IgD-negative memory B cell (primary cell): ENCODE measurements around the gene HYAL1. TPM values are rescaled to one million over a fixed set of nuclear protein-coding genes. Genes with fewer than 3 reads are reported as not detected.

Experiments used
- H3K27ac Mint-ChIP-seq, 3 donors: one replicate each; pipeline ENCODE4 v1.8.0; 2020 to 2022; ENCODE audit warnings: mild to moderate bottlenecking in 3 of 3, mixed read lengths in 3 of 3, moderate library complexity in 1 of 3
- H3K27me3 Mint-ChIP-seq: one replicate; pipeline ENCODE4 v1.8.0; 2021; ENCODE audit warnings: mixed read lengths
- H3K36me3 Mint-ChIP-seq: one replicate; pipeline ENCODE4 v1.8.0; 2020; ENCODE audit warnings: mild to moderate bottlenecking, mixed read lengths
- H3K4me1 Mint-ChIP-seq, 3 donors: one replicate each; pipeline ENCODE4 v1.8.0; 2020 to 2022; ENCODE audit warnings: mixed read lengths in 3 of 3, mild to moderate bottlenecking in 1 of 3
- H3K4me3 Mint-ChIP-seq, 4 donors: one replicate each; pipeline ENCODE4 v1.8.0; 2020 to 2022; ENCODE audit warnings: mild to moderate bottlenecking in 4 of 4, mixed read lengths in 4 of 4, moderate library complexity in 3 of 4
- H3K9me3 Mint-ChIP-seq, 3 donors: one replicate each; pipeline ENCODE4 v1.8.0; 2020 to 2021; ENCODE audit warnings: mixed read lengths in 3 of 3, mild to moderate bottlenecking in 1 of 3
- polyA plus RNA-seq: library from polyadenylated mRNA; unstranded; fragments of 300-500 nt; fragmentation: Illumina TruSeq; gene quantifications from one replicate; pipeline ENCODE4 v1.2.3, GENCODE V29; 2021

HYAL1 gene
- polyA plus RNA-seq, 1 donor from 2014 or later: 0.14 TPM

- Mint-ChIP-seq H3K4me1 (peaks cover 16 to 30% (median 29%) of the 10 kb centered on the region in 3 donors), H3K36me3 (no peaks in the 10 kb centered on the region), H3K27ac (peak within 1 kb of the TSS; percentile 88 to 98 (median 91)), H3K9me3 (no peaks in the 10 kb centered on the region), H3K4me3 (peak within 1 kb of the TSS; percentile 88 to 99 (median 92)), H3K27me3 (no peaks in the 10 kb centered on the region)
Measured at GRCh38 chr3:50340448-50341329, 37.3 kb upstream of the HYAL1 start, which contains the start of gene RASSF1. Gene RASSF1, minus strand, starts transcription at chr3:50340836. Its CDS starts 31 bp downstream, at chr3:50340805.

GRCh38 chr3:50340147-50340447, 36.7 kb upstream of the HYAL1 start:
- Mint-ChIP-seq H3K27ac (peak overlapping the region; percentile 88 to 98 (median 91)), H3K36me3 (no peaks in the 10 kb centered on the region), H3K9me3 (no peaks in the 10 kb centered on the region), H3K4me3 (peak overlapping the region; percentile 88 to 99 (median 92)), H3K27me3 (no peaks in the 10 kb centered on the region), H3K4me1 (peaks cover 15 to 34% (median 29%) of the 10 kb centered on the region in 3 donors)

- H3K9me3 Mint-ChIP-seq: no peaks in the 10 kb centered on the region
- H3K27ac Mint-ChIP-seq: peak overlapping the region; percentile 88 to 98 (median 91)
- peak overlapping the region; percentile 88 to 99 (median 92) for H3K4me3 Mint-ChIP-seq
- peaks cover 15 to 35% (median 29%) of the 10 kb centered on the region in 3 donors for H3K4me1 Mint-ChIP-seq
- no peaks in the 10 kb centered on the region for H3K36me3 Mint-ChIP-seq
- H3K27me3 Mint-ChIP-seq: no peaks in the 10 kb centered on the region
Measured at GRCh38 chr3:50339485-50340146, 36.2 kb upstream of the HYAL1 start.

GRCh38 chr3:50338965-50339364, 35.6 kb upstream of the HYAL1 start:
- Mint-ChIP-seq H3K9me3 (no peaks in the 10 kb centered on the region), H3K27ac (peak overlapping the region; percentile 91 to 98 (median 97)), H3K36me3 (peaks cover 2% of the 10 kb centered on the region), H3K4me1 (peaks cover 15 to 36% (median 28%) of the 10 kb centered on the region in 3 donors), H3K4me3 (peak overlapping the region; percentile 88 to 99 (median 92)), H3K27me3 (no peaks in the 10 kb centered on the region)

- Mint-ChIP-seq H3K27me3 (no peaks in the 10 kb centered on the region), H3K27ac (peak overlapping the region; percentile 91 to 98 (median 97))
Measured at GRCh38 chr3:50337175-50337861, 33.9 kb upstream of the HYAL1 start.

DNA sequence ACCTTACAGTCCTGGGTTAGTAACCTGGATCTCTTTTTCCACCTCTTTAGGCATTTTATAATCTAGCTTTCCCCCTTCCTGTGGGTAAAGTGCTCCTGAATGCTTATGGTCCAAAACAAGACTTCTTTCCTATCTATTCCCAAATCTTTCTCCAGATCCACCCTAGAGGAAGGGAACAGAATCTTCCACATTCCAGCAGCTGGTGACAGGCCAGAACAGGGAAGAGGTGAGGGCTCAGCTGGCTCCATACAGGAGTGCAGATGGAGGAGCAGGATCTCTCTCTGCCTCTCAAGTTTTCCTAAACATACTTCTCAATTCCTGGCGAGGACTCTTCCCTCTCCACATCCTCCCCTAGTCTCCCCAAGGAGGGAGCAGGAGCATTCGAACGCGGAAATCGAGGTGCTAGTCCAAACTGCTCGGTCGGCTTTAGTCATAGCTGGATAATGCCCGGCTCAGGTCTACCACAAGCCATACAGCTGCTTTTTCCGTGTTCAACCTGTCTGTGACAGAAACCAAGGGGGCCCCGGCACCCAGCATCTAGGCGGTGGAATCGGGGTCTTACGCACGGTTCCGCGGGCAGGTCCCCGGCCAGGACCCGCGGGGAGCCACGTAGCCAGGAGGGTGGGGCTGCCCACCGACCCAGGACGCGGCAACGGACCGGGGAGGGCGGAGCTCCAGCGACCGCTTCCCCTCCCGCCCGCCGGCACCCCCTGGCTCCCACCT, 33.2 kb upstream of the HYAL1 start:
- Mint-ChIP-seq H3K9me3 (no peaks in the 10 kb centered on the region), H3K4me1 (peaks cover 20 to 38% (median 28%) of the 10 kb centered on the region in 3 donors), H3K27ac (peak overlapping the region; percentile 91 to 98 (median 97)), H3K36me3 (peaks cover 2% of the 10 kb centered on the region), H3K27me3 (no peaks in the 10 kb centered on the region), H3K4me3 (peak overlapping the region; percentile 88 to 99 (median 94))

More at GRCh38 chr3:50337175-50337861, 33.9 kb upstream of the HYAL1 start:
- Mint-ChIP-seq H3K9me3 (no peaks in the 10 kb centered on the region), H3K4me3 (peak overlapping the region; percentile 88 to 99 (median 92)), H3K4me1 (peaks cover 20 to 38% (median 28%) of the 10 kb centered on the region in 3 donors), H3K36me3 (peaks cover 2% of the 10 kb centered on the region)

- Mint-ChIP-seq H3K4me3 (peak overlapping the region in 1 of 4 donors; percentile 73), H3K4me1 (peaks cover 14 to 36% (median 21%) of the 10 kb centered on the region in 3 donors)
Measured at GRCh38 chr3:50334339-50335075, 31.1 kb upstream of the HYAL1 start.

GRCh38 chr3:50333744-50334328, 30.5 kb upstream of the HYAL1 start:
- Mint-ChIP-seq H3K27me3 (no peaks in the 10 kb centered on the region), H3K4me3 (peak overlapping the region in 2 of 4 donors; percentile 50 to 73), H3K9me3 (no peaks in the 10 kb centered on the region), H3K27ac (peak overlapping the region; percentile 16 to 77 (median 65)), H3K36me3 (peaks cover 2% of the 10 kb centered on the region), H3K4me1 (peaks cover 10 to 33% (median 17%) of the 10 kb centered on the region in 3 donors)

More at GRCh38 chr3:50334339-50335075, 31.1 kb upstream of the HYAL1 start:
- Mint-ChIP-seq H3K27me3 (no peaks in the 10 kb centered on the region), H3K27ac (peak overlapping the region; percentile 63 to 77 (median 65)), H3K36me3 (peaks cover 2% of the 10 kb centered on the region), H3K9me3 (no peaks in the 10 kb centered on the region)

DNA sequence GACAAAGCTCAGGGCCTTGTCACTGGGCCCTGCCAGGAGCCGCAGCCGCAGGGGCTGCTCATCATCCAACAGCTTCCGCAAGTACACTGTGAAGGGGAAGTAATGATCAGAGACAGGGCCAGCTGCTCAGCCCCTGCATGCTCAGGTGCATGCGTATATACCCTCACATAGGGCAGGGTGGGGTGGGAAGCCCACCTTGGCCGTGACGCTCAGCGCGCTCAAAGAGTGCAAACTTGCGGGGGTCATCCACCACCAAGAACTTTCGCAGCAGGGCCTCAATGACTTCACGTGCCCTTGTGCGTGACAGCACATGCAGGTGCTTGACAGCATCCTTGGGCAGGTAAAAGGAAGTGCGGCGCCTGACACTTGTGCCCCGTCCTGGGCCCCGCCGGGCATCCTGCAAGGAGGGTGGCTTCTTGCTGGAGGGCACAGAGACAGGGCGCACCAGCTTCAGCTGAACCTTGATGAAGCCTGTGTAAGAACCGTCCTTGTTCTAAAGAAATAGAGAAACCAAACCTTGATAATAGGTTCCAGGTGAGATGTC, 28.1 kb upstream of the HYAL1 start:
- no peaks in the 10 kb centered on the region for H3K27me3 Mint-ChIP-seq

GRCh38 chr3:50330330-50330729, 27.0 kb upstream of the HYAL1 start:
- Mint-ChIP-seq H3K4me1 (peaks cover 15 to 17% (median 17%) of the 10 kb centered on the region in 3 donors), H3K4me3 (peak overlapping the region in 2 of 4 donors; percentile 28 to 69), H3K27me3 (no peaks in the 10 kb centered on the region), H3K9me3 (no peaks in the 10 kb centered on the region), H3K27ac (peak overlapping the region in 1 of 3 donors; percentile 82), H3K36me3 (peaks cover 2% of the 10 kb centered on the region)

More for the DNA sequence above, 28.1 kb upstream of the HYAL1 start:
- H3K4me1 Mint-ChIP-seq: peaks cover 16 to 27% (median 21%) of the 10 kb centered on the region in 3 donors
- H3K4me3 Mint-ChIP-seq: peak overlapping the region in 3 of 4 donors; percentile 4 to 69 (median 21)
- H3K27ac Mint-ChIP-seq: no peak overlapping the region
- no peaks in the 10 kb centered on the region for H3K9me3 Mint-ChIP-seq
- H3K36me3 Mint-ChIP-seq: peaks cover 2% of the 10 kb centered on the region

- Mint-ChIP-seq H3K27ac (peak within 1 kb of the TSS; percentile 94 to 98 (median 96)), H3K4me3 (peak within 1 kb of the TSS; percentile 90 to 96 (median 92)), H3K36me3 (no peaks in the 10 kb centered on the region), H3K4me1 (peaks cover 6 to 19% (median 17%) of the 10 kb centered on the region in 3 donors), H3K27me3 (no peaks in the 10 kb centered on the region), H3K9me3 (no peaks in the 10 kb centered on the region)
Measured at GRCh38 chr3:50327943-50328691, 24.7 kb upstream of the HYAL1 start, which contains the start of gene TUSC2. Gene TUSC2, minus strand, starts transcription at chr3:50328223. Its CDS starts 124 bp downstream, at chr3:50328099.

- H3K36me3 Mint-ChIP-seq: no peaks in the 10 kb centered on the region
- H3K27me3 Mint-ChIP-seq: no peaks in the 10 kb centered on the region
- H3K4me3 Mint-ChIP-seq: peak overlapping the region; percentile 90 to 96 (median 92)
- H3K27ac Mint-ChIP-seq: peak overlapping the region in 2 of 3 donors; percentile 71 to 96
- no peaks in the 10 kb centered on the region for H3K9me3 Mint-ChIP-seq
- H3K4me1 Mint-ChIP-seq: peaks cover 11 to 19% (median 17%) of the 10 kb centered on the region in 3 donors
Measured at GRCh38 chr3:50327129-50327528, 23.8 kb upstream of the HYAL1 start.
